ENCODE results near the gene NOS3. TPM values are rescaled to one million over a fixed set of nuclear protein-coding genes. Genes with fewer than 3 reads are reported as not detected.

Gene NOS3
- total and polyA plus RNA-seq, 4 experiments from 2014 or later: 4.0 to 14.9 (median 5.6) TPM

DNA sequence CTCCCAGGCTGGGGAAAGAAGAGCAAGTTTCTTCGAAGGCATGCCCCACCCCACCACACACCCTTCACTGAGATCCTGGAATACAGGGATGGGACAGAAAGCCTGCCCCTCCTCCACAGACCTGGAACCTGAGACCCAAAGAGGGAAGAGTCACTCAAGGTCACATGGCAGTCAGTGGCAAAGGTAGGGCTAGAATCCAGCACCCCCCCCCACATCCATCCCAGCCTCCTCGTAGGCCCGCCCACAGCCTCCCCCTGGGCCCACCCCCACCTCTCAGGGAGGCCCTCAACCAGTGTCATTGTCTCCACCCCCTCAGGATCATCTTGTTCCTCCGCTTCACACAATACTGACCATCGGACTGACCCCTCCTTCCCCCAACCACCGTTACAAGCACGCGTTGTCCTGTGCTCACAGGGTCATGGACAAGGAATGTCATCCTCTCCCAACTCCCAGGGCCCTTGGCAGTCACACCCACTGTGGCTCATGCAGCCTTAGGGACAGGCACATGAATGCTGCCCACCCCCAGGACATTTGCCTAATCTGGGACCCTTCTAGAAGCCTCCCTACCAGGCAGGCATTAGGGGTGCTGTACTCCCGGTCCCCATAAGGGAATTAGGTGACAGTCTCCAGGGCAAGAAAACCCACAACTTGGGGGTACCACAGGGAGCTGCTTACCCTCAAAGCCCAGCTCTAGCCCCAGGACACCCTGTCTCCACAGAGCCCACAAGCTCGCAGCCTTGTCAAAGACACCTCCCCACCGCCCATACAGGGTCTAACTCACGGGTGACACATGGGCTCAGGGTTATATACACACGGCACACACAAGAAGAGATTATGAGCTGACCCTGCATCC is 14.1 kb upstream of the NOS3 start:
- intact Hi-C loops (cut with micrococcal nuclease): loop anchor here (10.0 kb wide), 1 partner anchor 108 kb away; the partner anchor contains the start of genes AGAP3, FASTK and TMUB1
- H3K36me3 ChIP-seq (ENCODE audit: insufficient read depth, low read length): no peaks in the 10 kb centered on the region
- peak overlapping the region; percentile 78 to 89 (median 84) for H3K4me3 Mint-ChIP-seq
- H3K27ac ChIP-seq (ENCODE audit: low read depth, low read length): no peak overlapping the region
- peak in 1 of 5 donors; percentile 32 for DNase-seq
- peaks cover 14 to 24% of the 10 kb centered on the region in 2 donors for H3K27me3 Mint-ChIP-seq
- H3K4me3 ChIP-seq (ENCODE audit: low read length in 2 of 2): no peak overlapping the region
- H3K4me1 Mint-ChIP-seq: peaks cover 19 to 56% (median 42%) of the 10 kb centered on the region in 4 donors
- H3K9me3 ChIP-seq (ENCODE audit: control insufficient read depth in 1 of 2, low read length in 2 of 2): no peaks in the 10 kb centered on the region
- peaks cover 0 to 4% of the 10 kb centered on the region in 2 donors for H3K36me3 Mint-ChIP-seq
- POLR2A ChIA-PET (ENCODE audit: partially characterized antibody): interaction anchor here (0.9 to 4.5 kb wide), 7 partner anchors 8 to 38 kb away, joined by 3 to 38 read pairs (median 4); no protein-coding TSS in a partner anchor
- CTCF ChIA-PET (ENCODE audit: partially characterized antibody): interaction anchor here (0.8 to 3.7 kb wide), 8 partner anchors 9 to 134 kb away, joined by 3 to 22 read pairs (median 3); partner anchors contain the start of gene ABCB8
- peaks cover 22% of the 10 kb centered on the region for H3K27me3 ChIP-seq (ENCODE audit: insufficient read depth, low read length)
- peaks cover 46% of the 10 kb centered on the region for H3K4me1 ChIP-seq (ENCODE audit: insufficient read depth, low read length)
- H3K9me3 Mint-ChIP-seq: peaks cover 0 to 4% (median 0%) of the 10 kb centered on the region in 8 donors
- H3K27ac Mint-ChIP-seq: peak overlapping the region in 6 of 7 donors; percentile 64 to 86 (median 67)

GRCh38 chr7:150977382-150978125 is 13.3 kb upstream of the NOS3 start:
- peaks cover 19 to 55% (median 42%) of the 10 kb centered on the region in 4 donors for H3K4me1 Mint-ChIP-seq
- peak overlapping the region; percentile 78 to 89 (median 84) for H3K4me3 Mint-ChIP-seq
- Histone ChIP-seq H3K27me3 (ENCODE audit: insufficient read depth, low read length) (peaks cover 22% of the 10 kb centered on the region), H3K4me1 (ENCODE audit: insufficient read depth, low read length) (peaks cover 46% of the 10 kb centered on the region), H3K4me3 (ENCODE audit: low read length in 2 of 2) (no peak overlapping the region), H3K9me3 (ENCODE audit: control insufficient read depth in 1 of 2, low read length in 2 of 2) (no peaks in the 10 kb centered on the region), H3K27ac (ENCODE audit: low read depth, low read length) (no peak overlapping the region), H3K36me3 (ENCODE audit: insufficient read depth, low read length) (no peaks in the 10 kb centered on the region)
- H3K9me3 Mint-ChIP-seq: peaks cover 0 to 4% (median 0%) of the 10 kb centered on the region in 8 donors
- POLR2A ChIA-PET (ENCODE audit: partially characterized antibody): interaction anchor here (0.9 to 1.5 kb wide), 3 partner anchors 18 to 33 kb away, joined by 3 to 4 read pairs (median 4); no protein-coding TSS in a partner anchor
- peaks cover 17 to 24% of the 10 kb centered on the region in 2 donors for H3K27me3 Mint-ChIP-seq
- CTCF ChIA-PET (ENCODE audit: partially characterized antibody): interaction anchor here (1.0 to 1.4 kb wide), 2 partner anchors 8 to 37 kb away, joined by 4 read pairs; no protein-coding TSS in a partner anchor
- DNase-seq: peak in 1 of 5 donors; percentile 23
- intact Hi-C loops (cut with micrococcal nuclease): loop anchor here (10.0 kb wide), 1 partner anchor 107 kb away; the partner anchor contains the start of genes AGAP3, FASTK and TMUB1
- H3K27ac Mint-ChIP-seq: peak overlapping the region in 3 of 7 donors; percentile 64 to 70 (median 64)
- H3K36me3 Mint-ChIP-seq: peaks cover 0 to 4% of the 10 kb centered on the region in 2 donors

DNA sequence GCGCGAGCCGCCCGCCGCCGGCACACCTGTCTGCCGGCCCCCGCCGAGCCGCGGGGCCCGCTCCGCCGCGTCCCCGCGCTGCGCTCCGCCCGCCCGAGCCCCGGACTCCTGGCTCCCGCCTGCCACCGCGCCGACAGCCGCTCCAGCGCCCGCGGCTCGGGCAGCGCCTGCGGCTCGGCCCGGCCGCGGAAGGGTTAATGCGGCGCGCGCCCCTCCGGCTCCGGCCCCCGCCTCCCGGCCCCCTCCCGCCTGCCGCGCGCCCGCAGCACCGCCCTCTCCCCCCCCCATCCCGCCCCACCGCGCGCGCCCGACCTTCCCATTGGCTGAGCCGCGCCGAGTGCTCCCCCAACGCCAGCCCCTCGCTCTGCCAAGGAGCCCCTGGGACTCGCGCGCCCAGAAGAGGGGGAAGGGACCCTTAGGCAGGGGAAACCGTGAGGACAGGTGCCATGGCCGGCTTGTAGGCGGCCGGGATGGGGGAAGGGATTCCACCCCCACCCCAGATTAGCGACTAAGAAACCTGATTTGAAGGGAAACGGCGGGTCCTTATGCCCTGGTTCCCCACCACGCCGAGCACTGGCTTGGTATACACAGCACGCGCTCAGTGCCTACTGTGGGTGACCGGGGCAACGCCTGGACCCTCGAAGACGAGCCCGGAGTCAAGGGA is 12.6 kb upstream of the NOS3 start, which contains the start of gene KCNH2:
TSS of gene KCNH2 (minus strand) at position 196 of the 664 bp plus-strand sequence. CDS start 408 bp downstream, outside the sequence.
- POLR2A ChIA-PET (ENCODE audit: partially characterized antibody): interaction anchor here (0.6 to 2.0 kb wide), 5 partner anchors 16 to 41 kb away, joined by 3 to 5 read pairs (median 4); no protein-coding TSS in a partner anchor
- Histone ChIP-seq H3K36me3 (ENCODE audit: insufficient read depth, low read length) (no peaks in the 10 kb centered on the region), H3K9me3 (ENCODE audit: control insufficient read depth in 1 of 2, low read length in 2 of 2) (no peaks in the 10 kb centered on the region), H3K27me3 (ENCODE audit: insufficient read depth, low read length) (peaks cover 22% of the 10 kb centered on the region), H3K4me1 (ENCODE audit: insufficient read depth, low read length) (peaks cover 44% of the 10 kb centered on the region), H3K27ac (ENCODE audit: low read depth, low read length) (no peak within 1 kb of the TSS), H3K4me3 (ENCODE audit: low read length in 2 of 2) (peak within 1 kb of the TSS in 1 of 2 donors; percentile 61)
- Mint-ChIP-seq H3K4me1 (peaks cover 19 to 47% (median 35%) of the 10 kb centered on the region in 4 donors), H3K27me3 (peaks cover 17 to 24% of the 10 kb centered on the region in 2 donors), H3K4me3 (peak within 1 kb of the TSS; percentile 78 to 95 (median 87)), H3K36me3 (peaks cover 0 to 4% of the 10 kb centered on the region in 2 donors), H3K9me3 (peaks cover 0 to 4% (median 0%) of the 10 kb centered on the region in 8 donors), H3K27ac (peak within 1 kb of the TSS; percentile 20 to 96 (median 81))
- CTCF ChIA-PET (ENCODE audit: partially characterized antibody): interaction anchor here (0.9 to 4.2 kb wide), 3 partner anchors 15 to 33 kb away, joined by 4 to 21 read pairs (median 4); no protein-coding TSS in a partner anchor
- peak in 4 of 5 donors; percentile 27 to 39 (median 34) for DNase-seq
- intact Hi-C loops (cut with micrococcal nuclease): loop anchor here (10.0 kb wide), 1 partner anchor 107 kb away; the partner anchor contains the start of genes AGAP3, FASTK and TMUB1

- ChIA-PET POLR2A (ENCODE audit: partially characterized antibody) (interaction anchor here (1.1 to 2.0 kb wide), 3 partner anchors 15 to 49 kb away, joined by 3 to 5 read pairs (median 4); partner anchors contain the start of gene ABCB8), CTCF (ENCODE audit: partially characterized antibody) (interaction anchor here (0.7 to 4.2 kb wide), 6 partner anchors 9 to 82 kb away, joined by 3 to 21 read pairs (median 4); no protein-coding TSS in a partner anchor)
- H3K27ac ChIP-seq (ENCODE audit: low read depth, low read length): no peak overlapping the region
- H3K9me3 ChIP-seq (ENCODE audit: control insufficient read depth in 1 of 2, low read length in 2 of 2): no peaks in the 10 kb centered on the region
- H3K9me3 Mint-ChIP-seq: peaks cover 0 to 4% (median 0%) of the 10 kb centered on the region in 8 donors
- no peaks in the 10 kb centered on the region for H3K36me3 ChIP-seq (ENCODE audit: insufficient read depth, low read length)
- H3K27me3 ChIP-seq (ENCODE audit: insufficient read depth, low read length): peaks cover 22% of the 10 kb centered on the region
- intact Hi-C loops (cut with micrococcal nuclease): loop anchor here (10.0 kb wide), 1 partner anchor 105 kb away; the partner anchor contains the start of genes AGAP3, FASTK and TMUB1
- peaks cover 14 to 32% (median 26%) of the 10 kb centered on the region in 4 donors for H3K4me1 Mint-ChIP-seq
- peaks cover 0 to 4% of the 10 kb centered on the region in 2 donors for H3K36me3 Mint-ChIP-seq
- peak overlapping the region in 3 of 8 donors; percentile 33 to 57 (median 48) for H3K4me3 Mint-ChIP-seq
- H3K4me1 ChIP-seq (ENCODE audit: insufficient read depth, low read length): peaks cover 33% of the 10 kb centered on the region
- H3K27me3 Mint-ChIP-seq: peaks cover 17 to 21% of the 10 kb centered on the region in 2 donors
- H3K27ac Mint-ChIP-seq: peak overlapping the region in 1 of 7 donors; percentile 40
- no peak overlapping the region for H3K4me3 ChIP-seq (ENCODE audit: low read length in 2 of 2)
- peak in 1 of 5 donors; percentile 31 for DNase-seq
Observed at GRCh38 chr7:150979713-150980390, 11.0 kb upstream of the NOS3 start.

DNA sequence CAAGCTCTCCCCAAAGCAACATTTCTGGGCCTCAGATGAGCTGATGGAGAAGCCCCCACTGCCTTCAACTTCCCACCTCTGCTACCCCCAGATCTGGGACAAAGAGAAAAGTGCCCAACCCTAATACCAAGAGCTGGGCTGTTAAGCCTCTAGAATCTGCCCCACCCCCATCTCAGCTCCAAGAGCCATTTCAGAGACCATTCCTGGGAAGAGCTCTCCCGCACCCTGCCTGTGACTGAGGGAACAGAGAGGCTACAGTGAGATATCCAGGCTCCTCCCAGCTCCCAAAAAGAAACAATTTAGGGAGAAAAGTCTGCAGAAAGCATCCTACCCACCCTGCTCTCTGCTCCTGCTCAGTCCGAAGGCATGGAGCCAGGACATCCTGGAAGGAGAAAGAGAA is 10.2 kb upstream of the NOS3 start:
- Histone ChIP-seq H3K27ac (ENCODE audit: low read depth, low read length) (no peak overlapping the region), H3K9me3 (ENCODE audit: control insufficient read depth in 1 of 2, low read length in 2 of 2) (no peaks in the 10 kb centered on the region), H3K4me3 (ENCODE audit: low read length in 2 of 2) (no peak overlapping the region), H3K36me3 (ENCODE audit: insufficient read depth, low read length) (no peaks in the 10 kb centered on the region), H3K27me3 (ENCODE audit: insufficient read depth, low read length) (peaks cover 22% of the 10 kb centered on the region), H3K4me1 (ENCODE audit: insufficient read depth, low read length) (peaks cover 28% of the 10 kb centered on the region)
- DNase-seq: no peak
- POLR2A ChIA-PET (ENCODE audit: partially characterized antibody): interaction anchor here (1.1 to 1.3 kb wide), 2 partner anchors 14 to 48 kb away, joined by 3 to 4 read pairs; partner anchors contain the start of gene ABCB8
- peak overlapping the region in 1 of 8 donors; percentile 14 for H3K4me3 Mint-ChIP-seq
- peaks cover 10 to 28% (median 22%) of the 10 kb centered on the region in 4 donors for H3K4me1 Mint-ChIP-seq
- CTCF ChIA-PET (ENCODE audit: partially characterized antibody): interaction anchor here (0.7 to 4.2 kb wide), 4 partner anchors 8 to 82 kb away, joined by 4 to 21 read pairs (median 6); no protein-coding TSS in a partner anchor
- H3K27me3 Mint-ChIP-seq: peaks cover 17 to 19% of the 10 kb centered on the region in 2 donors
- peaks cover 0 to 4% (median 0%) of the 10 kb centered on the region in 8 donors for H3K9me3 Mint-ChIP-seq
- H3K36me3 Mint-ChIP-seq: peaks cover 0 to 4% of the 10 kb centered on the region in 2 donors
- intact Hi-C loops (cut with micrococcal nuclease): no loop called here
- H3K27ac Mint-ChIP-seq: peak overlapping the region in 2 of 7 donors; percentile 41 to 53

Measured in CD4-positive, alpha-beta memory T cell (primary cell).